OCI-LY7 (cell line): Measurements from ENCODE around the gene MGMT.

Experiments
- CTCF ChIP-seq: fragments of 200-600 bp; sonication (generic); conservative IDR thresholded peaks from 2 replicates; pipeline ENCODE4 v1.5.1; 2014; ENCODE audit warnings: mild to moderate bottlenecking, antibody characterized with exemption, low read length, moderate library complexity, mixed read lengths
- EZH2phosphoT487 ChIP-seq: fragments of 200-600 bp; sonication (generic); IDR thresholded peaks from 2 replicates; pipeline ENCODE4 v1.6.1; 2018; ENCODE audit warnings: low read depth, borderline replicate concordance, mild to moderate bottlenecking, mixed run types, antibody characterized with exemption, low read length, moderate library complexity, mixed read lengths

GRCh38 chr10:129702605-129703004, 235.6 kb downstream of the MGMT start:
- TF ChIP-seq CTCF = no peak
- no peak for TF ChIP-seq EZH2phosphoT487
